Muscle layer of colon (tissue), 2 donors: ENCODE data around the gene FRMD7.
"Not testable (repeated sequence)": the region's sequence is repeated elsewhere in the genome, so short reads cannot be mapped to it uniquely, and the experiment has no call there.

Experiments used
- H3K27ac ChIP-seq: one replicate; pipeline ENCODE4 v1.7.0; 2013; ENCODE audit warnings: low read depth, mild to moderate bottlenecking, low read length, moderate library complexity
- H3K27me3 ChIP-seq, 2 donors: one replicate each; pipeline ENCODE4 v1.7.0; 2013; ENCODE audit warnings: low read length in 2 of 2, mild to moderate bottlenecking in 2 of 2; ENCODE audit not compliant: insufficient read depth in 2 of 2, control insufficient read depth in 1 of 2
- H3K36me3 ChIP-seq: one replicate; pipeline ENCODE4 v1.7.0; 2013; ENCODE audit warnings: mild to moderate bottlenecking, low read length; ENCODE audit not compliant: insufficient read depth
- H3K4me1 ChIP-seq: one replicate; pipeline ENCODE4 v1.7.0; 2013; ENCODE audit warnings: mild to moderate bottlenecking, low read length; ENCODE audit not compliant: insufficient read depth
- H3K4me3 ChIP-seq, 2 donors: one replicate each; pipeline ENCODE4 v1.7.0; 2013; ENCODE audit warnings: low read length in 2 of 2, low read depth in 1 of 2, mild to moderate bottlenecking in 1 of 2, moderate library complexity in 1 of 2
- H3K9ac ChIP-seq: one replicate; pipeline ENCODE4 v1.7.0; 2013; ENCODE audit warnings: low read length
- H3K9me3 ChIP-seq: one replicate; pipeline ENCODE4 v1.7.0; 2013; ENCODE audit warnings: mild to moderate bottlenecking, low read length
- donor health status: abdominal sarcoma.
- donor health status: Adenocarcinoma of cecum.

Gene FRMD7

GRCh38 chrX:132059973-132060540 lies 67.8 kb downstream of the FRMD7 start:
- Histone ChIP-seq H3K9me3 (no peaks in the 10 kb centered on the region), H3K9ac (no peak overlapping the region), H3K4me1 (no peaks in the 10 kb centered on the region), H3K4me3 (no peak overlapping the region), H3K36me3 (no peaks in the 10 kb centered on the region), H3K27me3 (no peaks in the 10 kb centered on the region), H3K27ac (no peak overlapping the region)

- no peaks in the 10 kb centered on the region for H3K36me3 ChIP-seq
- no peak overlapping the region for H3K4me3 ChIP-seq
- no peaks in the 10 kb centered on the region for H3K9me3 ChIP-seq
- H3K27me3 ChIP-seq, result no peaks in the 10 kb centered on the region
- H3K9ac ChIP-seq, result no peak overlapping the region
- H3K4me1 ChIP-seq, result no peaks in the 10 kb centered on the region
- no peak overlapping the region for H3K27ac ChIP-seq
Measured at GRCh38 chrX:132058975-132059374, 68.8 kb downstream of the FRMD7 start.

GRCh38 chrX:132058050-132058449 lies 69.8 kb downstream of the FRMD7 start:
- Histone ChIP-seq H3K9me3 (no peaks in the 10 kb centered on the region), H3K36me3 (no peaks in the 10 kb centered on the region), H3K4me1 (no peaks in the 10 kb centered on the region), H3K27ac (no peak overlapping the region), H3K9ac (no peak overlapping the region), H3K27me3 (no peaks in the 10 kb centered on the region), H3K4me3 (no peak overlapping the region)

GRCh38 chrX:132051778-132052177 lies 76.0 kb downstream of the FRMD7 start:
- H3K27me3 ChIP-seq, H3K9me3 ChIP-seq, H3K4me3 ChIP-seq, H3K27ac ChIP-seq, H3K9ac ChIP-seq, H3K36me3 ChIP-seq, H3K4me1 ChIP-seq: not testable (repeated sequence)

GRCh38 chrX:132046533-132046932 lies 81.3 kb downstream of the FRMD7 start:
- H3K27ac ChIP-seq, result no peak overlapping the region
- H3K27me3 ChIP-seq, result peaks cover 0 to 9% of the 10 kb centered on the region in 2 donors
- no peaks in the 10 kb centered on the region for H3K9me3 ChIP-seq

GRCh38 chrX:132045456-132045855 lies 82.4 kb downstream of the FRMD7 start:
- Histone ChIP-seq H3K9ac (no peak overlapping the region), H3K4me3 (no peak overlapping the region), H3K4me1 (no peaks in the 10 kb centered on the region), H3K27me3 (peaks cover 0 to 9% of the 10 kb centered on the region in 2 donors), H3K36me3 (no peaks in the 10 kb centered on the region), H3K27ac (no peak overlapping the region), H3K9me3 (no peaks in the 10 kb centered on the region)

More at GRCh38 chrX:132046533-132046932, 81.3 kb downstream of the FRMD7 start:
- no peaks in the 10 kb centered on the region for H3K4me1 ChIP-seq
- no peaks in the 10 kb centered on the region for H3K36me3 ChIP-seq
- H3K9ac ChIP-seq, result no peak overlapping the region
- no peak overlapping the region for H3K4me3 ChIP-seq

GRCh38 chrX:132044953-132045352 lies 82.9 kb downstream of the FRMD7 start:
- Histone ChIP-seq H3K4me3 (no peak overlapping the region), H3K27me3 (peaks cover 0 to 9% of the 10 kb centered on the region in 2 donors), H3K9ac (no peak overlapping the region), H3K4me1 (no peaks in the 10 kb centered on the region), H3K36me3 (no peaks in the 10 kb centered on the region), H3K27ac (no peak overlapping the region), H3K9me3 (no peaks in the 10 kb centered on the region)

GRCh38 chrX:132043977-132044376 lies 83.8 kb downstream of the FRMD7 start:
- no peaks in the 10 kb centered on the region for H3K36me3 ChIP-seq
- H3K9ac ChIP-seq, result no peak overlapping the region
- no peaks in the 10 kb centered on the region for H3K9me3 ChIP-seq
- no peaks in the 10 kb centered on the region for H3K4me1 ChIP-seq
- no peak overlapping the region for H3K27ac ChIP-seq
- peaks cover 0 to 9% of the 10 kb centered on the region in 2 donors for H3K27me3 ChIP-seq
- no peak overlapping the region for H3K4me3 ChIP-seq

GRCh38 chrX:132041015-132041414 lies 86.8 kb downstream of the FRMD7 start:
- H3K4me3 ChIP-seq, result no peak overlapping the region

GRCh38 chrX:132040066-132040465 lies 87.8 kb downstream of the FRMD7 start:
- no peaks in the 10 kb centered on the region for H3K36me3 ChIP-seq
- H3K27me3 ChIP-seq, result peaks cover 0 to 9% of the 10 kb centered on the region in 2 donors
- no peak overlapping the region for H3K9ac ChIP-seq

More at GRCh38 chrX:132041015-132041414, 86.8 kb downstream of the FRMD7 start:
- Histone ChIP-seq H3K9ac (no peak overlapping the region), H3K27ac (no peak overlapping the region), H3K27me3 (peaks cover 0 to 9% of the 10 kb centered on the region in 2 donors), H3K36me3 (no peaks in the 10 kb centered on the region), H3K9me3 (no peaks in the 10 kb centered on the region), H3K4me1 (no peaks in the 10 kb centered on the region)

GRCh38 chrX:132037479-132037993 lies 90.3 kb downstream of the FRMD7 start:
- Histone ChIP-seq H3K4me1 (no peaks in the 10 kb centered on the region), H3K27ac (no peak overlapping the region), H3K27me3 (no peaks in the 10 kb centered on the region)

More at GRCh38 chrX:132040066-132040465, 87.8 kb downstream of the FRMD7 start:
- no peak overlapping the region for H3K4me3 ChIP-seq
- no peaks in the 10 kb centered on the region for H3K4me1 ChIP-seq
- no peaks in the 10 kb centered on the region for H3K9me3 ChIP-seq
- H3K27ac ChIP-seq, result no peak overlapping the region

GRCh38 chrX:132034648-132035047 lies 93.2 kb downstream of the FRMD7 start:
- H3K27ac ChIP-seq, result no peak overlapping the region
- no peaks in the 10 kb centered on the region for H3K27me3 ChIP-seq
- H3K9ac ChIP-seq, result no peak overlapping the region
- no peak overlapping the region for H3K4me3 ChIP-seq
- no peaks in the 10 kb centered on the region for H3K36me3 ChIP-seq
- H3K4me1 ChIP-seq, result no peaks in the 10 kb centered on the region
- H3K9me3 ChIP-seq, result no peaks in the 10 kb centered on the region

More at GRCh38 chrX:132037479-132037993, 90.3 kb downstream of the FRMD7 start:
- no peaks in the 10 kb centered on the region for H3K9me3 ChIP-seq
- H3K4me3 ChIP-seq, result no peak overlapping the region
- no peak overlapping the region for H3K9ac ChIP-seq
- H3K36me3 ChIP-seq, result no peaks in the 10 kb centered on the region
